ENCODE results near the gene PYM1. TPM values are rescaled to one million over a fixed set of nuclear protein-coding genes. Genes with fewer than 3 reads are reported as not detected.
A peak's percentile ranks its signal among the peaks of the same experiment; 100 is the strongest.

Gene PYM1
- 10 to 100 TPM; 28.6 to 48.2 (median 43.7) TPM for total RNA-seq

DNA sequence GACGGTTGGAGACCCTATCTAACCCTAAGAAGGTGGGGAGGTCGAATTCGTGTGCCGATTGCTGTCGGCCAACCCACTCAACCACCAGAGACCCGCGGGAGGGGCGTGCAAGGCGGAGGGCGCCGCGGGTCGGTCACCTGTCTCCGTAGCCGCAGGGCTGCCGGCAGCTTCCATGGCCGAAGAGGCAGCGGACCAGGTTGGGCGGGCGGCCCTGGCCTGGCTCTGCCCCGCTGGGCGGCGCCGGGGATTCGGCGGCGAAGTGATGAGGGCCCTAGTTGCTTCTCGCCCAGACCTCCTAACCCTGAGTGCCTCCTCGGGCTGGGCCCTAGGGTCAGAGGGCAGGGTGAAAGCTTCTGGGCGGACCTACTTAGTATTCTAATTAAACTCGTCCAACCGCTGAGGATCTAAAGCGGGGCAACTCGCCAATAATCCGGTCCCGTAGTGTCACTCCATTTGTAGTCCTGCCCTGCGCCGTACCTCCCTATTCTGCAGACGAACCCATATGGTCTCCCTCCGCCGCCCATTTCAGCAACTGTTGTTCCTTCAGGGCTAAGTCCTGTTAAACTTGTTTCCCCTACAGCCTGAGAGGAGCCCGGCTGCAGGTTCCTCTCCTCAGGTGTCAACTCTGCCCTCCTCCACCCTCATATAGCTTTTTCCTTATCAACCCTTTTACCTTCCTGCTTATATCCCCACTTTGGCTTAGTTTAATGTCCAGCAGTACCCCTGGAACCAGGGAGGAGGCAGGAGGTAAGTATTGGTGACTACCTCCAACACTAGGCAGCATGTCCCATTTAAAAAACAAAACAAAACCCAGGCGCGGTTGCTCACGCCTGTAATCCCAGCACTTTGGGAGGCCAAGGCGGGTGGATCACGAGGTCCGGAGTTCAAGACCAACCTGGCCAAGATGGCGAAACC, at the start of gene PYM1:
PYM1 (minus strand) TSS at position 307 of the 915 bp plus-strand sequence; CDS start at position 174, 133 bp downstream.
- Histone ChIP-seq H3K36me3 (no peaks in the 10 kb centered on the region), H3K4me1 (peaks cover 16 to 39% of the 10 kb centered on the region in 2 donors), H3K27me3 (no peaks in the 10 kb centered on the region), H3K4me3 (replicated peaks in 1 of 3) (peak within 1 kb of the TSS; percentile 31 to 85 (median 69)), H3K9me3 (no peaks in the 10 kb centered on the region), H3K27ac (peak within 1 kb of the TSS; percentile 93 to 96 (median 95))
- intact Hi-C loops (cut with DNase I), result no loop called here
- WGBS, 2 donors, result 8 to 11% methylated on average over 22 to 35 of the region's 49 CpGs
- TF ChIP-seq, protein P1, sequence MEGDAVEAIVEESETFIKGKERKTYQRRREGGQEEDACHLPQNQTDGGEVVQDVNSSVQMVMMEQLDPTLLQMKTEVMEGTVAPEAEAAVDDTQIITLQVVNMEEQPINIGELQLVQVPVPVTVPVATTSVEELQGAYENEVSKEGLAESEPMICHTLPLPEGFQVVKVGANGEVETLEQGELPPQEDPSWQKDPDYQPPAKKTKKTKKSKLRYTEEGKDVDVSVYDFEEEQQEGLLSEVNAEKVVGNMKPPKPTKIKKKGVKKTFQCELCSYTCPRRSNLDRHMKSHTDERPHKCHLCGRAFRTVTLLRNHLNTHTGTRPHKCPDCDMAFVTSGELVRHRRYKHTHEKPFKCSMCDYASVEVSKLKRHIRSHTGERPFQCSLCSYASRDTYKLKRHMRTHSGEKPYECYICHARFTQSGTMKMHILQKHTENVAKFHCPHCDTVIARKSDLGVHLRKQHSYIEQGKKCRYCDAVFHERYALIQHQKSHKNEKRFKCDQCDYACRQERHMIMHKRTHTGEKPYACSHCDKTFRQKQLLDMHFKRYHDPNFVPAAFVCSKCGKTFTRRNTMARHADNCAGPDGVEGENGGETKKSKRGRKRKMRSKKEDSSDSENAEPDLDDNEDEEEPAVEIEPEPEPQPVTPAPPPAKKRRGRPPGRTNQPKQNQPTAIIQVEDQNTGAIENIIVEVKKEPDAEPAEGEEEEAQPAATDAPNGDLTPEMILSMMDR (IDR thresholded peaks at IDR 0.05), result no peak
- TF ChIP-seq POLR2A (IDR thresholded peaks at IDR 0.05), result peak in 1 of 2 donors; percentile 38
- DNase-seq, result peak; percentile 82 to 83

GRCh38 chr12:55974308-55974730, 46.6 kb upstream of the PYM1 start:
- Histone ChIP-seq H3K27me3 (no peaks in the 10 kb centered on the region), H3K9me3 (no peaks in the 10 kb centered on the region), H3K36me3 (no peaks in the 10 kb centered on the region), H3K4me1 (peaks cover 12 to 20% of the 10 kb centered on the region in 2 donors), H3K27ac (peak overlapping the region; percentile 82 to 96 (median 90)), H3K4me3 (replicated peaks in 1 of 3) (peak overlapping the region; percentile 86 to 100 (median 100))
- intact Hi-C loops (cut with DNase I), result no loop called here
- 1% methylated on average over 15 of the region's 15 CpGs for WGBS, 2 donors
- peak; percentile 63 to 66 for DNase-seq
- no peak for TF ChIP-seq POLR2A (IDR thresholded peaks at IDR 0.05)
- TF ChIP-seq, protein P1 (IDR thresholded peaks at IDR 0.05), result no peak

- H3K9me3 ChIP-seq, result no peaks in the 10 kb centered on the region
- H3K27me3 ChIP-seq, result no peaks in the 10 kb centered on the region
- WGBS, 2 donors, result 1 to 2% methylated on average over 28 to 38 of the region's 39 CpGs
- peak within 1 kb of the TSS; percentile 82 to 96 (median 90) for H3K27ac ChIP-seq
- H3K36me3 ChIP-seq, result no peaks in the 10 kb centered on the region
- peaks cover 12 to 20% of the 10 kb centered on the region in 2 donors for H3K4me1 ChIP-seq
- peak; percentile 100 for DNase-seq
- peak within 1 kb of the TSS; percentile 86 to 100 (median 100) for H3K4me3 ChIP-seq (replicated peaks in 1 of 3)
- TF ChIP-seq POLR2A (IDR thresholded peaks at IDR 0.05), result peak; percentile 77 to 95
- TF ChIP-seq, protein P1 (IDR thresholded peaks at IDR 0.05), result no peak
- intact Hi-C loops (cut with DNase I), result no loop called here
Observed at GRCh38 chr12:55973599-55974307, 46.1 kb upstream of the PYM1 start, which contains the start of gene RAB5B. TSS of gene RAB5B (plus strand) at chr12:55974078. CDS start at chr12:55986961, 12,883 bp downstream.

GRCh38 chr12:55972911-55973598, 45.4 kb upstream of the PYM1 start:
- Histone ChIP-seq H3K9me3 (no peaks in the 10 kb centered on the region), H3K36me3 (no peaks in the 10 kb centered on the region), H3K27me3 (no peaks in the 10 kb centered on the region), H3K4me1 (peaks cover 12 to 20% of the 10 kb centered on the region in 2 donors), H3K4me3 (replicated peaks in 1 of 3) (peak overlapping the region in 2 of 3 donors; percentile 39 to 45), H3K27ac (peak overlapping the region; percentile 72 to 90 (median 88))
- intact Hi-C loops (cut with DNase I), result no loop called here
- 3 to 5% methylated on average over 18 of the region's 18 CpGs for WGBS, 2 donors
- peak in 1 of 2 donors; percentile 7 for DNase-seq
- TF ChIP-seq POLR2A (IDR thresholded peaks at IDR 0.05), result peak in 1 of 2 donors; percentile 67
- TF ChIP-seq, protein P1 (IDR thresholded peaks at IDR 0.05), result no peak

Measured in thyroid gland (tissue), 4 donors.